GM18858 (cell line): ENCODE data around the gene RNF5.
"Not testable (repeated sequence)": the region's sequence is repeated elsewhere in the genome, so short reads cannot be mapped to it uniquely, and the experiment has no call there.

Experiments used
- ATAC-seq: cut with Tn5 transposase; IDR thresholded peaks from one replicate; pipeline ENCODE4 v1.9.1; 2021; ENCODE audit not compliant: unreplicated experiment

RNF5 gene, protein sequence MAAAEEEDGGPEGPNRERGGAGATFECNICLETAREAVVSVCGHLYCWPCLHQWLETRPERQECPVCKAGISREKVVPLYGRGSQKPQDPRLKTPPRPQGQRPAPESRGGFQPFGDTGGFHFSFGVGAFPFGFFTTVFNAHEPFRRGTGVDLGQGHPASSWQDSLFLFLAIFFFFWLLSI

DNA sequence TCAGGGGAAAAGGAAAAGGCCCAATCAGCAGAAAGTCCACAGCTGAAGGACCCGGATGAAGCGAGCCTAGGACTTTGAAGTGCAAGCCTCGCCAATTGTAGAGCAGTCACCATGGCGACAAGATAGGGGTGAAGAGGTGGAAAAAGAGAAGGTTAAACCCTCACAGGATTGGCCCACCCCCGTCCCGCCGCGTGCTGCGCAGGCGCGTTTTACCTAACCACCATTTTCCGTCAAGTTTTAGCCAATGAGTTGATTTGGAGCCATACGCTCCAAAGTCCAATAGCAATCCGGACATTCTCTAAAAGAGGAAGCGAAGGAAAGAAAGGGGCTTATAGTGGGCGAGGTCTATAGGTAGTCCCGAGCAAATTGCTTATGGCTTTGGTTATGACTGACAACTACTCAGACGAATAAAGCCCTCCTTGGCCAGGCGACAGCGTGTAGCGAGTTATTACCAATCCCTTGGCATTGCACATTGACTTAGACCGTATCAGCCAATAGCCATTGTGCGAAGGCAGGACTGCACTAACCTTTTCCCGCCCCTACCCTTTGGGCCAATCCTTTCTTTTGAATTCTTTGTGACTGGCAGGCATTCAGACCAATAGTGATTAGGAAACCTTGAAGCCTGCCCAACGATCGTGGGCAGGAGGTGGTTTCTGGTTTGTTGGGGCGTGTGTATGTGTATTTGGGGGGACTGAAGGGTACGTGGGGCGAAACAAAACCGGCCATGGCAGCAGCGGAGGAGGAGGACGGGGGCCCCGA, at the start of gene RNF5:
Gene RNF5, plus strand, starts transcription at position 618 of the 759 bp plus-strand sequence. Its CDS starts 107 bp downstream, at position 725.
- peak; percentile 66 for ATAC-seq

DNA sequence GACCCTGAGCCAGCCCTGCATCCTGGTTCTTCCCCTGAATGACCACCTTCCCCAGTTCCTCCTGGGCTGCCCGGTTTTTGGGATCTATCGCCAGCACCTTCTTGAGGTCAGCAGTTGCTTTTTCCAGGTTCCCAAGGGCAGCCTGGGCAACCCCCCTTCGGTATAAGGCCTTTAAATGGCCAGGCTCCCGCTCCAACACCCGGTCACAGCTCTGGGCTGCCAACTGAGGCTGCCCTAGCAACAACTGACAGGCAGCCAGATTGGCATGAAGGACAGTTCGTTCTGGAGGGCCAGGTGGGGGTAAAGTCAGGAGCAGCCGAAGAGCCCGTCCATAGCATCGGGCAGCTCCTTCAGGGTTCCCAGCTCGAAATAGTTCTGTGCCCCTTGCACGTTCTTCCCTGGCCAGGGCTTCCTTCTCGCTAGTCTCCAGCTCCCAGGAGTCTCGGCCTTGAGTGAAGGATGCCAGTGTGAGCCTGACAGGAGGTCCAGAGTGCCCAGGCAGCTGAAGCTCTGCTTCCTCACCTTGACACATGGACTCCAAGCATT, 49.4 kb upstream of the RNF5 start:
- no peak for ATAC-seq

DNA sequence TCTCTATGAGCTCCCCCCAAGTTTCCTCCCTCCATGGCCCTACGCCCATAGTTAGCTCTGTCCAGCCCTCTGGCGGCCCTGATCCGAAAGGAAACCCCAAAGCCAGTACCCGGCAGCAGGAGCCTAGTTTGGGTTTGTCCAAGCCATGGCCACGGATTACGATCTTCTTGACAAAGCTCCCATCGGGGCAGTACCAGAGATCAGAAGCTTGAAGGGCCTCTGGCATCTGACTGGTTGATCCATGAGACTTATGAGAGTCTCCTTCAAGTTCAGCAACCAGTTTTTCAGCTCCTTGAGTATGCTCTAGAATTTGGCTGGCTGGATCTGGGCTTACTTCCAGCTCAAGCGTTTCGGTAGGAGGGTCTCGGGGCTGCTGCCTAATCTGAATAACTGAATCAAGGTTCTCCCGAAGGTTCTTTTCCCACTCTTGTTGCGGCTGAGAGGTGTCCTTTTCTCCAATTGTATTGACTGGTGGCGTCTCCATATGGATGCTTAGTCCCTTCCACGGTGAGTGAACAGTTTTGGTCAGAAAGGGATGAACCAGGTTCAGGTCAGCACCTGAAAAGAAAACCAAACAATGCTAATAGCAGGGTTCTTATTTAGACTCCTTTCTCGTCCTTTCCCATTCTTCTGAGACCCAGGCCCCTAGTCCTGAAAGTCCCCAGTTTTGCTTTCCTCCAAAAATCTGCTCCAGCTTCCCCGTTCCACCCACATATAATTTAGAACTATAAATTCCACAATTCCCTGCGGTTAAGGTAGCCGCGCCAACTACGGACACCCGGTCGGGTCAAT, 48.7 kb upstream of the RNF5 start:
- no peak for ATAC-seq

DNA sequence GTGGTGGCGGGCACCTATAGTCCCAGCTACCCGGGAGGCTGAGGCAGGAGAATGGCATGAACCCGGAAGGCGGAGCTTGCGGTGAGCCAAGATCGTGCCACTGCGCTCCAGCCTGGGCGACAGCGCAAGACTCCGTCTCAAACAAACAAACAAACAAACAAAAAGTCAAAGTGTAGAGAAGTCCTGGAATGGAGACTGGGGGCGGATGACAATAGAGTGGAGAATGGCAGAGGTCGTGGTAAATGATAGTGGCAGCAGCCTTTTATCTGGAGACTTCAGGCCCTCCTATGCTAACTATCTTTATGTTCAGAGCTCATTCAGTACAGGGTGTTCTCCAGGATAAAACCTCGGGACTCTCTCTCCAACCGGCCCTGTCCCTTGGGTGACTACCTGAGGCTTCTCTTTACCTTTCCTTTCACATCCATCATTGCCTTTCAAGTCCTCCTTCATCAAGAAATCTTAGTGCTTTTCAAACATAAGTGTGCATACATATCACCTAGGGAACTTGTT, 46.7 kb upstream of the RNF5 start:
- no peak for ATAC-seq

DNA sequence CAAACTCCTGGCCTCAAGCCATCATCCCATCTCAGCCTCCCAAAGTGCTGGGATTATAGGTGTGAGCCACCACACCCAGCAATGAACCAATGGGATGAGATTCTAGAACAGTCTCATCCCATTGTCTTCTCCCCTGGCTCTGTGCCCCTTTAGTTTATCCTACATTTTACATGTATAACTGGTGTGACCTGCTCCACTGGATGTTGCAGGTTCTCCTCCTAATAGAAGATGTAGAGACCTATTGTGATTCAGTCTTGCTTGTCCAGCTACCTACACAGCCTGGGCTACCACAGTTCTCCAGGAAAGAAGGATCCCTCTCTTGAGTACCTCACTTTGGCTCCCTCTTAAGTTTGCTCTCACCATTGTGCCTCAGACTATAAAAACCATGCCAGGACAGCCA, 46.1 kb upstream of the RNF5 start:
- ATAC-seq, result no peak

DNA sequence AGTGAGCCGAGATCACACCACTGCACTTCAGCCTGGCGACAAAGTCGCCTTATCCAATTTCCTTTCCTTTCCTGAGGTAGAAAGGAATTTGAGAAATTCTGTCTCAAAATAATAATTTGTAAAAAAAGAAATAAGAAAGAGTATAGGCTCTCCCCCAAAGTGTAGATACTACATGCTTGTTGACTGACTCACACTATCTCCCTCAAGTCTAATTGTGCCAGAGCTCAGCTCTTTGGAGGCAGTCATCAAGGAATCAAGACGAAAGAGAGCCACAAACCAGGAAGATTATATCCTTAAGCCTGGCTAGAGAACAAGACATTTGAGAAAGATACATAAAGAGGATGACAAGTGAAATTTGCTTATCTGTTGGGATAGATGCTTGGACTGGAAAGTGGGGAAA, 44.4 kb upstream of the RNF5 start:
- ATAC-seq, result no peak

DNA sequence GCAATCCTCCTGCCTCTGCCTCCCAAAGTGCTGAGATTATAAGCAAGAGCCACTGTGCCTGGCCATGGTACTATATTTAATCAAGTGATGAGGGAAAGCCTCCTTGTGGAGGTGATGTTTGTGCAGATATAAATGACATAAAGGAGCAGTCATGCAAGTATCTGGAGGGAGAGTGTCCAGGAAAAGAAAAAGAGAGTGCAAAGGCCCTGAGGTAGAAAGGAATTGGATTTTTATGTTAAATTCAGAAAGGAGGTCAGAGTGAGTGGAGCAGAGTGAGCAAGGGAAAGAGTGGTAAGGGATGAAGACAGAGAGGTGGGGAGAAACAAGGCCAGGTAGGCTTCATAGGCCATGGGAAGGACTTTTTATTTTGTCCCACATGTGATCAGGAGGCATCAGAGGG, 40.8 kb upstream of the RNF5 start:
- no peak for ATAC-seq

DNA sequence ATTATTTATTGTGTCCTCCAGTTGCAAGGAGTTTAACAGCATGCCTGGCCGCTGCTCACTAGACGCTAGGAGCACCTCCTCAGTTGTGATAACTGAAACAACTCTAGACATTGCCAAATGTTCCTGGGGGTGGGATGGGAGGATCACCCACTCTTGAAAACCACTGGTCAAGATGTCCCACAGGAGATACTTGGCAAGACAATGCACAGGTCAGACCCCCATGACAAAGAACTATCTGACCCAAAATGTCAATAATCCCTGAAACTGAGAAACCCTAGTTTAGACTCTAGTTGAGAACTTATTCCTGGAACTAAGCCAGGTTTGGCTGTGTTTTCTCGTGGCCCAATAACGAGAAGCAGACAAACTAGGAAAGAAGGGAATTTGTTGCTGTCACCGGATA, 38.6 kb upstream of the RNF5 start:
- ATAC-seq, result no peak

DNA sequence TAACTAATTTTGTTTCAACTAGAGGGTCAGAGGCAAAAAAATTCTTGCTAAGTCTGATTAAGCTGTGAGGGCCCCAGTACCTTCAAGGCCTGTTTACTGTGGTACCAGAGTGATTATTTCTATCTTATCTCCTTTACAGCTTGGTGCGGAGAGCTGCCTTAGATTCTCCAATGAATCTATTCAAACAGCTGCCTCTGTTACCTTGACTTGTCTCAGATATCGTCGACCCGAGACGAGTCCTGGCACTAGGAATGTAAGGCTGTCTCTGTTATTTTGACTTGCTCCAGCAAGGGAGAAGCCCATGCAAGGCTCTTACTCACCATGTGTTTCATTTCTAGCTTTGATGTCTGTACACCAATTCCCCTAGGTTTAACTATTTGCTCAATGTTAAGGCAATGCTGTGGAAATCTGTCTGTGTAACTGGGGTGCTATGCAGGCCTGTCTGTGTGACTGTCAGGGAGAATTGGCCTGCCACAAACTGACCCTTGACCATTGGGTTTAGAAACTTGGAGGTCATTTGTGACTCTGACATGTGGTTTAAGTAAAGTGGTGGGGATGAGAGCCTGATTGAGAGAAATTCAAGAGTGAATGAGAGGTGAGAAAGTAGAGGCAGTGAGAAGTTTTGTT, 37.7 kb upstream of the RNF5 start:
- no peak for ATAC-seq

DNA sequence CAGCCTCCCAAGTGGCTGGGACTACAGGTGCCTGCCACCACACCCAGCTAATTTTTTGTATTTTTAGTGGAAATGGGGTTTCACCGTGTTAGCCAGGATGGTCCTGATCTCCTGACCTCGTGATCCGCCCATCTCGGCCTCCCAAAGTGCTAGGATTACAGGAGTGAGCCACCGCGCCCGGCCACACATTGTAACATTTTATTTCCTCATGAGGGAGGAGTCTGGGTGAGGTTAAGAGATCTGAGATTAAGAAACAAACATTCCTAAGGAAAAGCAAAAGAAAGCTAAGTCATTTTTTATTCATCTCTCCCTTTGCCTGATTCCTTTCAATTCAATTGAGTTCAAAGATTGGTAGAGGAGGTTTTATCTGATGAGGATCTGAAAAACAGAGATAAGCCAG, 34.0 kb upstream of the RNF5 start:
- not testable (repeated sequence) for ATAC-seq

DNA sequence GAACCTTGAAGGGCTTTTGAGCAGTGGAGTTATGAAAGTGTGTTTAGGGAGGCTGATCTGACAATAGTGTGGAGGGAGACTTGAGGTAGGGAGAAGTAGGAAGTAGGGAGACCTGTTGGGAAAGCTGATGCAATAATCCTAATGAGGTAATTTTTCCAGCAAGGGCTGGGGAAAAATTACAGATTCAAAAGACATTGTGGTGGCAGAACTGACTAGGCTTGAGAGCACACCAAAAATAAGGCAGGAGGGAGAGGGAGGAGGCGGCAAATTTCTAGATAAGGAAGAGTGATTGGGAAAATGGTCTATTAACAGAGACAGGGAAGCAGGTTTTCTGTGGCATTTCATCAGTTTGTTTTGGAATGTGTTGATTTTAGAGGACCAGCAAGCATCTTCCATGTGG, 31.9 kb upstream of the RNF5 start:
- no peak for ATAC-seq

DNA sequence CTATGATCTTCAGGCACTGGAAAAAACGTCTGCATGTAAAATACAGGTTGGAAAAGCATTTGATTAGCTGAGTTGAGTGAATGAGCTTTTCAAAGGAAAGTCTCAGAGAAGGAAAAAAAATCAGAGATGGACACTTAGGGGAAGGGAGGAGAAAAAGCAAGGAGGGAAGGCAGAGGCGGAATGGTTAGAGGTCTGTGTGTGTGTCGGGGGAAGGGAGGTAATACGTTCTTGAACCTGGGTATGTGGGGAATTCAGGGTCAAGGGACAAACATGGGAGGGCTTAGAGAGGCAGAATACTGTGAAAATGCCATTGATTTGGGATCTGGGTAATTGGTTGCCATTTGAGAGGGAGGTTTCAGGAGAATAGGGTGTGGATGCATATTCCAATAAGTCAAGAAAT, 31.5 kb upstream of the RNF5 start:
- no peak for ATAC-seq

DNA sequence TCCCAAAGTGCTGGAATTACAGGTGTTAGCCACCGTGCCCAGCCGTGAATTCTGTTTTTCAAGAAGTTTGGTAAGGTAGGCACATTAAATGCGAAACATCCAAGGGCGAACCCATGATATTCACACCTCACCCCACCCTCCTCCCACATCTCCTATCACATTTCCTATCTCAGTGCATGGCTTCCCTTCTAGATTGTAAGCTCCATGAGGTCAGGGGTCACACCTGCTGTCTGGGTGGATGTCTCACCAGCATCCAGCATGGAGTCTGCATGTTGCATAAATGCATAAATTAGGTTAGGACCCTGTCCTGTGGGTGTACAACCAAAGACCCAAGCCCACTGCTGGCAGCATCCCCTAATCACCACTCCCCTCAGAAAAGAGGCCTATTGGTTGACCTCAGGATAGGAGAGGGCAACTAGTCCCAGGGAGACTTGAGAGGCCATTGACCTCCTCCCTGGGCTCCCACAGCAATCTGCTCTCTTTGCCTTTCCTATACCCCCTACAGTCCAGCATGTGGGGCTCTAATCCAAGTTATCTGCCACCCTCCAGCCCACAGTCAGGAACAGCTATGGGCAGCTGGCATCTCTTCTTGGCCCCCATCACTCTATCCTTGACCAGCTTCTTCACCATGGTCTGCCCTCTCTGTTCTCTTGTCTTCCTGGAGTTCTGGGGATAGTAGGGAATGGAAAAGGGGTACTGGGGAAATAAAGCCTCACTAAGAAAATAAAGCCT, 30.6 kb upstream of the RNF5 start:
- no peak for ATAC-seq

DNA sequence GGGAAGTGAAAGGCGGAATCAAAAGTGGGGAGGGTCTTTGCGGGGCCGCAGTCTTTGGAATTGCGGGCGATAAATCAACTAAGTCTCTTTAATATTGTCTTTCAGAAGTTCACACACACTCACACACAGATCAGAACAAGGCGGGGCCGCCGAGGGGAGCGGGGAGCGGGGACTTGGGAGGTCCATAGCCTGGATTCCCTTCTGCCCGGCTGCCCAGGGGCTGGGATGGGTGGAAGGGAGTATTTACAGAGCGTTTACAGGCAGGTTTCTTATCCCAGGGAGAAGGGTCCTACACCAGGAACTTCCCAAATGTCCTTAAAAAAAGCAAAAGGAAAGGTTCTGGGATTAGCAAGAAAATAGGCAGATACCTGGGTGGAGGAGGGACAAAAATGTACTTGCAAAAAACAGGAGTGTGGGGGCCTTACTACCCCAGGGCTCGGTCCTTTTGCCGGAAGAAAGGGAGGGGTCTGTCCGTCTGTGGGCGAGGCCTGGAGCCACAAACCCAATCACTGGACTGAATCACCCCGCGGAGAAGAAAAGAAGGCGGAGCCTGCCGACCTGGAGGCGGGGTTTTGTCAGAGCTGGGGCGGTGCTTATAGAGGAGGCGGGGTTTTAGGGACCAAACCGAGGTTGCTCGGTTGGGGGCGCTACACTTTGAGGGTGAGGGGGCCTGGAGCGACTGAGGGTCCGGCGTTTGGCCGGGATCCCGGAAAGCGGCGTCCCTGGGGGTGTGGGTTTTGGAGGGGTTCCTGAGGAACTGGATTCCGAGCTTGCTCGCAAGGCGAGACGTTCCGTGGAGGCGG, 29.7 kb upstream of the RNF5 start:
- no peak for ATAC-seq

DNA sequence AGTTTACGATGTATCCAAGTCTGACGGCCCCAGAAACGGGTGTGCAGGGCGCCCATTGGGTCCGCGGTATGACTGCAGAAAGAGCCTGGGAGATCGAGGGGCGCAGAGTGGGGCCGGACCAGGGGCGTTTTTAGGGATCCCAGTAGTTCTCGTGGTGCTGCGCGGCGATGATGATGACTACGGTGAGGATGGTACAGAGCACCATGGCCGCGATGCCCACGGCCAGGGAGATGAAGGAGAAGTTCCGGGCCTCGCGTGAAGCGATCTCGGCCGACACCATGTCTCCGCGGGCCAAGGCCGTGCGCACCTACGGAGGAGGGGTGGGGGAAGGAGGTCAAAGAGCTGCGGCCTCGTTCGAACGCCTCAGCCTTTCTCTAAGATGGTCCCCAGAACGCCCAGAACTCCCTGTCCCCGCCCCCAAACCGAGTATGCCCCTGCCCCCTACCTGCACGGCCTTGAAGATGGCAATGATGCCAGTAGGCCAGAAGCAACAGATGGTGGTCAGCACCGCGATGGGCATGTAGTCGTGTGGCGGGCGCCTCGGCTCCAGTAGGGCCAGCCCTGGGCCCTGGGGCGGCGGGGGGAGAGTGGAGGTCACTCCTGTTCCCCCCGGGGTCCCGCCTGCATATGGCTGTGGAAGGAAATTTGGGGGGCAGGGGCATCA, 29.0 kb upstream of the RNF5 start:
- no peak for ATAC-seq

DNA sequence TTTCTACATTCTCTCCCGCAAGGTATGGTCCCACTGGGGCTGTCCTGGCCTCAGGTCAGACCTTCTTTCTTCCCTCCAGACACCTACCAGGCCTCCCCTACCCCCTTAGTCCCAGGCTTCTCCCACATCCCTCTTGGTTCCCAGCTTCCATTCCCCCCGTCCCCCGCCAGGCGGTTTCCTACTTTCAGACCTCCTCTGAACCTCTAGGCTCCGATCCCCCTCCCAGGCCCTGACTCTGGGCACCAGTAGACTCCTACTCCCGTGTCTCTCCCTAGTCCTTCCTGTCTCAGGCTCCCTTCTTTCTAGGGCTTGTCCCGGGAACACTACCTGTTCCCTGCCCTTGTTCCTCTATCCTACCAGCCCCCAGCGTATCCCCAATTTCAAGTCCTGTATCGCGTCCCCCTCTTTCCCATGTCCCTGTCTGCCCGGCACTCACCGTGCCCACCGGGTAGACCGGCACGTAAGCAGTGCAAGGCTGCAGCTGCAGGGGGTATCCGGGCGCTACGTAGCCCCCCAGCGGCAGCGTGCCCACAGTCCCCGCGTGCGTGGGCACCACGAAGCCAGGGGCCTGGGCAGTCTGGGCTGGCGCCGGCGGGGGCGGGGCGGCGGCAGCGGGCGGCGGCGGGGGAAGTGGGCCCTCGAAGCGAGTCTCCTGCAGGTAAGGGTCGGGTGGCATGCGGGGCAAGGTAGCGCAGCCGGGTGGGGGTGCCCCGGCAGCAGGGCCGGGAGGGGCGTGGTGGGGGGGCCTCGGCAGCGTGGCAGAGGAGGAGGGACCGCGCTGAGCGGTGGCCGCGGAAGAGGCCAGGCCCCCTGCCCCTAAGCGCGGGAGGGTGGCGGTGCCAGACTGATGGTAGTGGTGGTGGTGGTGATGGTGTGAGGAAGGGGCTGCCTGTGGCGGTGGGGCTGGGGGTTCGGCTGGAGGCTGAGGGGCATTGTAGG, 28.0 kb upstream of the RNF5 start:
- no peak for ATAC-seq

DNA sequence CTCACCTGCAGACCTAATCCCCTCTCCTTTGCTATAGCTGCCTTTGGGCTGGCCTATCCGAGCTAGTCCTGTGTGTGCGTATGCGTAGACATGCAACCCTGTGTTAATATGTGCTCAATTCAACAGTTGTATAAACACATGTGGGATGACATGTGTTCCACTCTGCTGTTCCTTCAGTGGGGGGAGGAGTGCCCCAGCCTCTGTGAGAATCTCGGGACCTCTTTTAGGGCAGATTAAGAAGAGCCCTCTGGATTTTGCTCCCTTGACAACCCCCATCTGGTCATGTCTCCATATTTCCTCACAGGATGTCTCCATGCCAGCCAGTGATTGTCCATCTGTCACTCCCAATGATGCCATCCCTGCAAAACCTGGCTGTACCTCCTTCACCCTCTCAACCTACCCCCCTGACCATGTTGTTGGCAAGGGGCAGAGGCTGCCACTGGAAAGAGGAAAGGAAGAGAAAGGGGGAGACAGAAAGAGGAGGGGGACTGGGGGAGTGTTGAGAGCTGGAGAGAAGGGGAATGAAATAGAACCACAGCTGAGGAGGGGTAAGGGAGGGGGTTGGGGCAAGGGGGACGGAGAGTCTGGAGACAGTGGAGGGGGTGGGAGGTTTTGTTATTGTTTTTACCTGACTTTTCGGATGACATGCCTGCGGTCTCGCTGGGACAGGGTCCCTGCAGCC, 26.9 kb upstream of the RNF5 start:
- ATAC-seq, result no peak
